Effector memory CD4-positive, alpha-beta T cell (primary cell): ENCODE measurements around the gene TUT1.
A peak's percentile ranks its signal among the peaks of the same experiment; 100 is the strongest.
"Not testable (repeated sequence)": the region's sequence is repeated elsewhere in the genome, so short reads cannot be mapped to it uniquely, and the experiment has no call there.

Source experiments
- DNase-seq, 3 donors: peaks; one replicate each; pipeline ENCODE4 v3.0.0-alpha.2; 2020
- H3K27ac ChIP-seq: 2 replicates; pipeline ENCODE4 v1.7.0; 2013; ENCODE audit warnings: mild to moderate bottlenecking, low read length, moderate library complexity; ENCODE audit not compliant: insufficient read depth, poor library complexity, severe bottlenecking
- H3K27me3 ChIP-seq: replicated peaks from 2 replicates; pipeline ENCODE4 v1.7.0; 2013; ENCODE audit warnings: mild to moderate bottlenecking, low read length; ENCODE audit not compliant: insufficient read depth, control insufficient read depth, poor library complexity, severe bottlenecking
- H3K36me3 ChIP-seq: 2 replicates; pipeline ENCODE4 v1.7.0; 2013; ENCODE audit warnings: mild to moderate bottlenecking, low read length, moderate library complexity; ENCODE audit not compliant: control insufficient read depth, insufficient read depth
- H3K4me1 ChIP-seq: 2 replicates; pipeline ENCODE4 v1.7.0; 2013; ENCODE audit warnings: low read length, mild to moderate bottlenecking; ENCODE audit not compliant: control insufficient read depth, insufficient read depth, poor library complexity, severe bottlenecking
- H3K4me3 ChIP-seq: 2 replicates; pipeline ENCODE4 v1.7.0; 2013; ENCODE audit warnings: low read length, low read depth, mild to moderate bottlenecking; ENCODE audit not compliant: insufficient read depth, poor library complexity, severe bottlenecking
- H3K9me3 ChIP-seq: 2 replicates; pipeline ENCODE4 v1.7.0; 2013; ENCODE audit warnings: mild to moderate bottlenecking, low read length, moderate library complexity; ENCODE audit not compliant: control insufficient read depth

TUT1 gene

DNA sequence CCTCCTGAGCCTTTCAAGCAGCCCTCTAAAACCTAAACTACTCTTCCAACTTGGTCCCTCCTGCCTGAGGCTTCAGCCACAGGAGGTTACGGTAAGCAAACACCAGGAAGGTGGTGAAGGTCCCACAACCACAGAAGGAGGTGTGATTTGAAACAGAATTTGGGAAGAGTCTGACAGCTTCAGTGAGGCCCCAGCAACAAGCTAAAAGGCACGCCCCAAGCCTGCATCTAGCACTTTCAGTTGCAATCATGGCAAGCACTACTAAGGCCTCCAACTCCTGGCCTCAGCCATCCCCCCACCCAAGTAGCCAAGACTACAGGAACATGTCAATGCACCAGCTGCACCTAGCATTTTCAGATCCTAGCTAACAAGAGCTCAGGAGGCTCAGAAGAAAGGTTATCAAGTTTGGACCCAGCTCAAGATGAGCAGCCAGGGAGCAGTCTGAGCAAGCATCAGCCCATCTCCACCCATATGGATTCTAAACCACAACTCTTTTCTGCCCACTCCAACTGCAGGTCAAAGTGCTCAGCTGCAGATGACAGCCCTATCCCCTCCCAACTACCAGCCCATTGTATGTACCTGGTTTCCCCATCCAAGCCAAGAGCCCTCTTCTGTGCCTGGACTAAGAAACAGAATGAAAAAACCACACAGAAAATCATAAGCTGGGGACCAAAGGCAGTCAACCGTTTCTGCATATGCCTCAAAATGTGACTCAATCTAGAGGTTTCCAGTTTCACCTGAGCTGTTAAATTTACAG lies 34.3 kb downstream of the TUT1 start:
- H3K4me1 ChIP-seq, result peaks cover 86% of the 10 kb centered on the region
- peak in 2 of 3 donors; percentile 40 to 43 for DNase-seq
- no peaks in the 10 kb centered on the region for H3K27me3 ChIP-seq
- peak overlapping the region; percentile 44 for H3K4me3 ChIP-seq
- H3K27ac ChIP-seq, result peak overlapping the region; percentile 99
- no peaks in the 10 kb centered on the region for H3K9me3 ChIP-seq
- H3K36me3 ChIP-seq, result peaks cover 6% of the 10 kb centered on the region

DNA sequence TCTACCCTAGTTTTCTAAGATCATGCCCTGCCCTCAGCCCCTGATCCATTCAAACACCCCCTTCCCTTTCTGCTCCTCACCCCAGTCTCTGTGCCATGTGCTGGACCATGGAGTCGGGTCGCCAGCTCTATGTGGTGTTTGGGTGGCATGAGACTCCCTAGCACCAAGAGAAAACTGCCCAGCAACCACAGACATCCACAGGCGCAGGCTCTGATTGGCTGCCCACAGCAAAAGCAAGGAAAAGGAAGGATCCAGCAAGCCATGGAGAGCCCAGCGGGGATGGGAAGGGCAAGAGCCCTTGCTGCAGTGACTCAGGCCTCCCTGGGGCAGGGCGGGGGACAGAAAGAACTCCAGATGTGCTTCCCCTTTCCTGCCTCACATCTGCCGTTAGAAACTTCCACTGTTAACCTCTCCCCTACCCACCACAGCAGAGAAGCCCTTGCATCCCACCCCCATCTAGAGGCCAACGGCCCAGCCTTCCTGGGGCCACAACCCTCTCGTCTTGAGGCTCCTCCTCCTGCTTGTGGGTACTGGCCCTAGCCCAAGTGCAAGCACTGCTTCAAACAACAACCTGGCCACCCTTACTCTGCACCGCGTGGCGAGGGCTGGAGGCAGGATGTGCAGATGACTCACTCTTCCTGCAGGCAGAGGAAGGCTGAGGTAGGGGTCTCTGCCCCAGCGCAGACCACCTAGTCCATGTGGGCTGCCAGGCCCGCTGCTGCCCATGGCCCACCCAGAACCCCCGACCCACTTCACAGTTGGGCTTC lies 35.0 kb downstream of the TUT1 start:
- Histone ChIP-seq H3K36me3 (peaks cover 6% of the 10 kb centered on the region), H3K9me3 (no peaks in the 10 kb centered on the region), H3K27ac (peak overlapping the region; percentile 99), H3K4me1 (peaks cover 91% of the 10 kb centered on the region), H3K4me3 (peak overlapping the region; percentile 44), H3K27me3 (no peaks in the 10 kb centered on the region)
- DNase-seq, result peak; percentile 76 to 83 (median 78)

DNA sequence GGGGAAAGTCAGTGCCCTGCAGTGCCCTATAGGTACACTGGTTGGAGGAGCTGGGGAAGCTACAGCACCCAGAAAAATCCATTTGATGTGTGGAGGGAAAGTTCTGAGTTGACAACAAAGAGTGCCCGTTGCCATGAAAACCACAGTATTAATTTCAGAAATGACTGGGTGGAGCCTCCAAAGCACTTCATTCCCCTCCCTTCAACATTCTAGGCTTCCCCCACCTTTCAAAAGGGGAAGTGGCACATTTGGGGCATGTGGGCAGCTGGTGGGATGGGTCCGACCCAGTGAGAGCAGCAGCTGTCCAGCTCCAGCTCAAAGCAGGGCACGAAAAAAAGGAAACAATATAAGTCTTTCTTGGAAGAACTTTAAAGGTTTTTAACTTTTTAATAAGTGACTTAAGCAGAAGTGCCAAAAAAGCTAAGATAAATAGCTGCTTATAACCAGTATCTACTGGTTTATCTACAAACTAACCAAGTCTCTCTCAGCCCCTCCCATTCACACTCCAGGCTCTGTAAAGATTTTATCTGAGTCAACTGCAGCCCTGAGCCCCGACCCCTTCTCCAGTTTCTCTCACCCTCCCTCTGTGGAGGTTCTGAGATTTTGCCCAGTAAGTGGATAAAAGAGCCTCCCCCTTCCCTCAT lies 35.7 kb downstream of the TUT1 start:
- DNase-seq, result peak; percentile 67 to 73 (median 69)
- H3K27ac ChIP-seq, result peak overlapping the region; percentile 99
- H3K4me3 ChIP-seq, result peak overlapping the region; percentile 44
- no peaks in the 10 kb centered on the region for H3K9me3 ChIP-seq
- peaks cover 93% of the 10 kb centered on the region for H3K4me1 ChIP-seq
- H3K36me3 ChIP-seq, result peaks cover 6% of the 10 kb centered on the region
- no peaks in the 10 kb centered on the region for H3K27me3 ChIP-seq

DNA sequence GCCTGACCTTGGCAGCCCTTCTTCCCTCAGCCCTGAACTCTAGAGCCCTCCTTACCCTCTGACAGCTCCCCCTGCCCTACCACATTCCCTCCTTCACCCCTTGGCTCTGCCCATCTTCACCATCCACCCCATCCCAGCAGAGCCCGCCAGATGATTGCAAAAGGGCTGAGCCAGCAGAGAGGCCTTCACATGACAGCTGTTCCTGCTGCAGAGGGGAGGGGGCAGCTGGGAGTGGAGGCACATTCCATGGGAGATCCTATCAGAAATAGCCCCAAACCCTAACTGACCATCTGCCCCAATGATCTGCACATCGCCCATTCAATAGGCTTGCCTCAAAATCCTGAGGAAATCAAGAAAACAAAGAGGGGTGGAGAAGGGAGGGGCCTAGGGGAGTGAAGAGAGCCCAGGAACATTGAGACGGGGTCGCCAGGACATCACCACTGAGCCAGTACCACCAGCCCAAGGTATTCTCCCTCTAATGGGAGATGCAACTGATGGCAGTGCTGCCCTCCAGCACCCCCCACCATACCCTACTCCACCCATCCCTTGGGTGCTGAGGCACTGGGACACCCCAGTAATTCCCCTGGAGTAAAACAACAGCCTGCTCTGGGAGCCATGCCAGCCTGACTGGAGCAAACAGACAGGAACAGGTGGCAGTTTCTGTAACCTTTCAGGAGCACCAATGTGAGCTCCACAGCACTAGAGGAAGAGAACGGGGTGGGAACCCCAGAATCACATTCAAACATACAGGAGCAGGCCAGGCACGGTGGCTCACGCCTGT lies 36.7 kb downstream of the TUT1 start:
- peak overlapping the region; percentile 21 for H3K4me3 ChIP-seq
- peaks cover 1% of the 10 kb centered on the region for H3K36me3 ChIP-seq
- H3K27me3 ChIP-seq, result no peaks in the 10 kb centered on the region
- peak overlapping the region; percentile 99 for H3K27ac ChIP-seq
- DNase-seq, result no peak
- no peaks in the 10 kb centered on the region for H3K9me3 ChIP-seq
- H3K4me1 ChIP-seq, result peaks cover 90% of the 10 kb centered on the region

DNA sequence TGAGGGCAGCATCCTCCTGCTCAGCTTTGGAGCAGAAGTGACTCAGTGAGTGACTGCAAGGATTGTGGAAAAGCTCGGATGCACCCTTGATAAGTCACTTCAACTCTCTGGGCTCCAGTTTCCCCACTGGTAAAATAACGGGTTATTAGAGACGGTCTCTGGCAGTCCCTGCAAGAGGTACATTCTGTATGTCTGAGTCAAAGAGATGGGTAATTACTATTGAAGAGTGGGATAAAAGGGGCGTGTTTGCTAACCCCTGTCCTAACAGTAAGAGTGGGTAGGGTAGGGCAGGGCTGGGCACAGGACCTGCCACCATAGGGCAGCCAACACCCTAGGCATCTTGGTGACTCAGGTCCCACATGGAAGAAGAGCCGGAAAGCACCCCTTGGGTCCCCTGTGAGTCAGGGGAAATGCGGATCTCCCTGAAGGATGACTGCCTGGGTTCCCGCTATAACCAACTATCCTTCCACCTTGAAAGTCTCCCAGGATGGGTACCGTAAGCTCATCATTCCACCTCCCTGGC lies 37.4 kb downstream of the TUT1 start:
- H3K27me3 ChIP-seq, result no peaks in the 10 kb centered on the region
- no peaks in the 10 kb centered on the region for H3K9me3 ChIP-seq
- no peak overlapping the region for H3K4me3 ChIP-seq
- DNase-seq, result no peak
- peaks cover 83% of the 10 kb centered on the region for H3K4me1 ChIP-seq
- H3K27ac ChIP-seq, result peak overlapping the region; percentile 99
- H3K36me3 ChIP-seq, result no peaks in the 10 kb centered on the region

- Histone ChIP-seq H3K4me1 (peaks cover 77% of the 10 kb centered on the region), H3K27ac (peak overlapping the region; percentile 99), H3K36me3 (no peaks in the 10 kb centered on the region), H3K27me3 (no peaks in the 10 kb centered on the region), H3K9me3 (no peaks in the 10 kb centered on the region), H3K4me3 (peak overlapping the region; percentile 30)
- peak; percentile 41 to 65 (median 59) for DNase-seq
Observed at GRCh38 chr11:62553080-62553838, 38.1 kb downstream of the TUT1 start.

DNA sequence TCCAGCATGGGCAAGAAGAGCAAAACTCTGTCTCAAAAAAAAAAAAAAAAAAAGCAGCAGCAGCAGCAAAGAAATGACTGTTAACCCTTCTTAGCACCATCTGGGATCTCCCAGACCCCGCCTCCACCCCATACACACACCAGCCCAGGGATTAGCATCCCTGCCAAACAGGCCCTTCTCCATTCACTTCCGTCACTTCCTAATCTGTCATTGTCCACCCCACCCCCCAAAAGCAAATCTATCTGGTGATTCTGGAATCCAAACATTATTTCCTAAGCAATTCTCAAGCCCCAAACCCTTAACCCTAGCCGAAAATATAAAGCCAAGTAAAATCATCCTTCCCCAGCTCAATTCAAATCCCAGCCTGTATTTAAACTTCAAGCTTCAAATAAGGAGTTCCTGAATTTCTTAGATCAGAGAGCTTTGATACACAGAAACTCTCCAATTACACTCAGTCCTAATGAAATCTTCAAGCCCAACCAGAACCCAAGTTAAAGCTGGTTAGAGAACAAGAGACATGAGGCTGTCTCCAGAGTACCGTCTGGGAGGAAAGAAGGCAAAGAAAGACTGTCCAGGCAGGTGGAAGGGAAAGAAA lies 38.7 kb downstream of the TUT1 start:
- peak overlapping the region; percentile 30 for H3K4me3 ChIP-seq

GRCh38 chr11:62550478-62550877 lies 40.8 kb downstream of the TUT1 start:
- H3K9me3 ChIP-seq, H3K27me3 ChIP-seq, DNase-seq, H3K4me3 ChIP-seq, H3K36me3 ChIP-seq: not testable (repeated sequence)
- Histone ChIP-seq H3K4me1 (peaks cover 62% of the 10 kb centered on the region), H3K27ac (peak overlapping the region; percentile 99)

More for the DNA sequence above, 38.7 kb downstream of the TUT1 start:
- Histone ChIP-seq H3K36me3 (no peaks in the 10 kb centered on the region), H3K9me3 (no peaks in the 10 kb centered on the region), H3K27ac (peak overlapping the region; percentile 99), H3K4me1 (peaks cover 75% of the 10 kb centered on the region), H3K27me3 (no peaks in the 10 kb centered on the region)
- DNase-seq, result no peak
